SU-DHL-6 (cell line): Measurements from ENCODE around the gene CNOT11.
A peak's percentile ranks its signal among the peaks of the same experiment; 100 is the strongest.
"Not testable (repeated sequence)": the region's sequence is repeated elsewhere in the genome, so short reads cannot be mapped to it uniquely, and the experiment has no call there.

Source experiments
- H2AFZ ChIP-seq: fragments of 200-600 bp; sonication (generic); 2 replicates; pipeline ENCODE4 v1.6.1; 2014; ENCODE audit warnings: low read depth, mild to moderate bottlenecking, moderate library complexity, mixed read lengths, antibody characterized with exemption, low read length; ENCODE audit not compliant: severe bottlenecking
- H3F3A ChIP-seq: fragments of 200-600 bp; shearing (Covaris generic); 2 replicates; pipeline ENCODE4 v1.6.0; 2016; ENCODE audit warnings: antibody characterized with exemption, mild to moderate bottlenecking; ENCODE audit not compliant: insufficient read depth
- H3K27ac ChIP-seq: fragments of 200-600 bp; sonication (generic); 2 replicates; pipeline ENCODE4 v1.5.1; 2016; ENCODE audit warnings: low read depth, mild to moderate bottlenecking, low read length, moderate library complexity, mixed read lengths
- H3K27me3 ChIP-seq: fragments of 200-600 bp; sonication (generic), shearing (Covaris generic); 2 replicates; pipeline ENCODE4 v1.6.0; 2014; ENCODE audit warnings: mild to moderate bottlenecking, low read length
- H3K36me3 ChIP-seq: fragments of 200-600 bp; sonication (generic); 2 replicates; pipeline ENCODE4 v1.6.1; 2014; ENCODE audit warnings: mild to moderate bottlenecking, low read length, mixed read lengths
- H3K4me2 ChIP-seq: fragments of 300-600, 200-600 bp; shearing (Covaris generic), sonication (generic); 2 replicates; pipeline ENCODE4 v1.6.0; 2014; ENCODE audit warnings: low read length, low read depth, mild to moderate bottlenecking; ENCODE audit not compliant: poor library complexity, severe bottlenecking
- H3K4me3 ChIP-seq: fragments of 200-600 bp; sonication (generic); 2 replicates; pipeline ENCODE4 v1.5.1; 2014; ENCODE audit warnings: antibody characterized with exemption, low read length, mild to moderate bottlenecking, mixed read lengths; ENCODE audit not compliant: insufficient read depth, poor library complexity, severe bottlenecking
- H3K79me2 ChIP-seq: fragments of 200-600 bp; sonication (generic); 2 replicates; pipeline ENCODE4 v1.6.1; 2014; ENCODE audit warnings: mild to moderate bottlenecking, low read length, moderate library complexity; ENCODE audit not compliant: insufficient read depth
- H3K9ac ChIP-seq: fragments of 200-600 bp; sonication (generic); 2 replicates; pipeline ENCODE4 v1.7.0; 2014; ENCODE audit warnings: mild to moderate bottlenecking, low read length
- H3K9me2 ChIP-seq: fragments of 200-600 bp; sonication (generic); replicated peaks from 2 replicates; pipeline ENCODE4 v1.6.1; 2014; ENCODE audit warnings: low read length; ENCODE audit not compliant: insufficient read depth
- H3K9me3 ChIP-seq: fragments of 200-600 bp; sonication (generic); 2 replicates; pipeline ENCODE4 v1.6.1; 2014; ENCODE audit warnings: low read length, mixed read lengths; ENCODE audit not compliant: insufficient read depth
- H4K20me1 ChIP-seq: fragments of 200-600 bp; sonication (generic); 2 replicates; pipeline ENCODE4 v1.6.1; 2014; ENCODE audit warnings: low read depth, mild to moderate bottlenecking, antibody characterized with exemption, low read length, moderate library complexity, mixed read lengths
- CTCF ChIP-seq: fragments of 200-600 bp; sonication (generic); IDR thresholded peaks from one replicate; pipeline ENCODE4 v1.5.1; 2017; ENCODE audit warnings: antibody characterized with exemption, mild to moderate bottlenecking, low read length, moderate library complexity; ENCODE audit not compliant: insufficient read depth, poor library complexity, severe bottlenecking
- EZH2phosphoT487 ChIP-seq: fragments of 200-600 bp; sonication (generic), shearing (Covaris generic); conservative IDR thresholded peaks from 2 replicates; pipeline ENCODE4 v1.6.1; 2018; ENCODE audit warnings: mild to moderate bottlenecking, antibody characterized with exemption, low read length, moderate library complexity, mixed read lengths

The CNOT11 gene

DNA sequence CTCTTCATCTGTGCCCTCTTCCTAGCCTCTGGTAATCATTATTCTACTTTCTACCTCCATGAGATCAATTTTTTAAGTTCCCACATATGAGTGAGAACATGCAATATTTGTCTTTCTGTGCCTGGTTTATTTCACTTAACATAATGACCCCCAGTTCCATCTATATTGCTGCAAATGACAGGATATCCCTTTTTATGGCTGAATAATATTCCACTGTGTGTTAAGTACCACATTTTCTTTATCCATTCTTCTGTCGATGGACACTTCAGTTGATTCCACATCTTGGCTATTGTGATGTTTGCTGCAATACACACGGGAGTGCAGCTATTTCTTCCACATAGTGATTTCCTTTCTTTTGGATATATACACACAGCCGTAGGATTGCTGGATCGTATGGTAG, 43.9 kb upstream of the CNOT11 start:
- Histone ChIP-seq H2AFZ (no peak overlapping the region), H3K27me3 (no peaks in the 10 kb centered on the region), H3K79me2 (no peaks in the 10 kb centered on the region), H3K9me2 (no peaks in the 10 kb centered on the region), H3K4me2 (no peak overlapping the region), H3K9ac (no peak overlapping the region), H3K9me3 (0 out of 2 replicates have a peak, but pooled peaks cover 6% of the 10 kb centered on the region), H3K36me3 (no peaks in the 10 kb centered on the region), H4K20me1 (no peaks in the 10 kb centered on the region), H3F3A (no peaks in the 10 kb centered on the region), H3K4me3 (no peak overlapping the region), H3K27ac (no peak overlapping the region)
- TF ChIP-seq CTCF: no peak
- no peak for TF ChIP-seq EZH2phosphoT487

DNA sequence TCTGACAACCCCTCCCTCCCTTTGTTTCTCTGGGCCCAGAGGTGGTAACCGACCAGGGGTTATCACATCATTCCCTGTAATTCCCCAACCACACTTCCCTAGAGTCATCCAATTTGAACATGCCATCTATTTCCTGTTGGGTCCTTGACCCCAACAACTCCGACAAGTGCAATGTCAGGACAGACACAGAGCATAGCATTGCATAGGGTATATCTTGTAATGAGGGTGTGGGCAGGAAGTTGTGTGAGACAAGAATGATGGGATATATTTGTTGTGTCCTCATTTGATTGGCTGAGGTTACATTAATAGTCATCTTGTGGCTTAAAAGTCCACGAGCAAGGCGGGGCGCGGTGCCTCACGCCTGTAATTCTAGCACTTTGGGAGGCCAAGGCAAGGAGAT, 33.4 kb upstream of the CNOT11 start:
- no peaks in the 10 kb centered on the region for H4K20me1 ChIP-seq
- H3K4me2 ChIP-seq: no peak overlapping the region
- H3K79me2 ChIP-seq: no peaks in the 10 kb centered on the region
- H2AFZ ChIP-seq: no peak overlapping the region
- no peak overlapping the region for H3K9ac ChIP-seq
- H3K9me2 ChIP-seq: no peaks in the 10 kb centered on the region
- no peaks in the 10 kb centered on the region for H3K9me3 ChIP-seq
- H3K27ac ChIP-seq: no peak overlapping the region
- H3F3A ChIP-seq: peaks cover 6% of the 10 kb centered on the region; the same call in 1 of the 2 replicates
- no peaks in the 10 kb centered on the region for H3K36me3 ChIP-seq
- no peaks in the 10 kb centered on the region for H3K27me3 ChIP-seq
- no peak overlapping the region for H3K4me3 ChIP-seq
- TF ChIP-seq CTCF (no peak), EZH2phosphoT487 (no peak)

DNA sequence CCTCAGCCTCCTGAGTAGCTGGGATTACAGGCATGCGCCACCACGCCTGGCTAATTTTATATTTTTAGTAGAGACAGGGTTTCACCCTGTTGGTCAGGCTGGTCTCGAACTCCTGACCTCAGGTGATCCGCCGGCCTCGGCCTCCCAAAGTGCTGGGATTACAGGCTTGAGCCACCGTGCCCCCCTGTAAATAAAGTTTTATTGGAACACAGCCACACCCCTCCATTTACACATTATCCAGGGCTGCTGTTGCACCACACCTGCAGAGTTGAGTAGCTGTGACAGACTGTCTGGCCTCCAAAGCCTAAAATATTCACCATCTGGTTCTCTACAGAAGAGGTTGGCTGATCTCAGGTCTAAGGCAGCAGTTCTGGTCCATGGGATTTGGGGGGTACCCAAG, 32.6 kb upstream of the CNOT11 start:
- H3K9me3 ChIP-seq, H3K79me2 ChIP-seq, H3K4me3 ChIP-seq, H2AFZ ChIP-seq, H3K9me2 ChIP-seq, H4K20me1 ChIP-seq, H3K36me3 ChIP-seq, H3K27me3 ChIP-seq, H3F3A ChIP-seq: not testable (repeated sequence)
- Histone ChIP-seq H3K4me2 (peak overlapping the region; percentile 44), H3K27ac (peak overlapping the region; percentile 78), H3K9ac (0 out of 2 replicates have a peak overlapping the region, but pooled peaks have one; percentile 11)

DNA sequence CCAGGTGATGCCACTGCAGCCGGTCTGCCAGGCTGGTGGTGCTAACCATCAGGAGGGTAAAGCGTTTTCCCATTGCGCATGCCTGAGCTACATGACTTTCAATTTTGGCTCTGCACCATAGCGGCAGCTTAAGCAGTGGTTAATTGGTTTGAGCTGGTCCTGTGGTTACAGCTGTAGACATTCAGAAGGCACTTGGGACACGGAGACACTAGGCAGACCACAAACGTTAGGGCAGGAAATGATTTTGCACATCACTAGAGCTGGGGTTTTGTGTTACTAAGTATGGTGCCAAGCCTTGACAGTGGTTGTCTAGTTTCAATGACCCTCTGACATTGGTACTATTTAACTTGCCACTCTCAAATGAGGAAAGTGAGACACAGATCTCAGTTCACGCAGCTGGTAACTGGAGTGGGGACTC, 28.9 kb upstream of the CNOT11 start:
- Histone ChIP-seq H3K4me2 (peak overlapping the region; percentile 51), H2AFZ (no peak overlapping the region), H3K4me3 (no peak overlapping the region)

More for the DNA sequence above, 28.9 kb upstream of the CNOT11 start:
- no peaks in the 10 kb centered on the region for H3K27me3 ChIP-seq
- peak overlapping the region; percentile 27 for H3K9ac ChIP-seq
- peak overlapping the region; percentile 81 for H3K27ac ChIP-seq
- H4K20me1 ChIP-seq: no peaks in the 10 kb centered on the region
- no peaks in the 10 kb centered on the region for H3K36me3 ChIP-seq
- H3K9me3 ChIP-seq: no peaks in the 10 kb centered on the region
- no peaks in the 10 kb centered on the region for H3K9me2 ChIP-seq
- H3K79me2 ChIP-seq: no peaks in the 10 kb centered on the region
- no peak for TF ChIP-seq EZH2phosphoT487
- no peak for TF ChIP-seq CTCF
- peaks cover 8% of the 10 kb centered on the region; the same call in 1 of the 2 replicates for H3F3A ChIP-seq
